GM19238 (cell line): ENCODE measurements around the gene MFN1.
"Not testable (repeated sequence)": the region's sequence is repeated elsewhere in the genome, so short reads cannot be mapped to it uniquely, and the experiment has no call there.

Experiments
- DNase-seq: peaks from one replicate; pipeline ENCODE4 v3.0.0; 2011; ENCODE audit warnings: low spot score; ENCODE audit not compliant: insufficient read length

Gene MFN1

GRCh38 chr3:179347345-179348194, at the start of gene MFN1:
Gene MFN1 (plus strand): TSS chr3:179347709. CDS start chr3:179348852, 1,143 bp downstream.
- DNase-seq, result peak; percentile 82

DNA sequence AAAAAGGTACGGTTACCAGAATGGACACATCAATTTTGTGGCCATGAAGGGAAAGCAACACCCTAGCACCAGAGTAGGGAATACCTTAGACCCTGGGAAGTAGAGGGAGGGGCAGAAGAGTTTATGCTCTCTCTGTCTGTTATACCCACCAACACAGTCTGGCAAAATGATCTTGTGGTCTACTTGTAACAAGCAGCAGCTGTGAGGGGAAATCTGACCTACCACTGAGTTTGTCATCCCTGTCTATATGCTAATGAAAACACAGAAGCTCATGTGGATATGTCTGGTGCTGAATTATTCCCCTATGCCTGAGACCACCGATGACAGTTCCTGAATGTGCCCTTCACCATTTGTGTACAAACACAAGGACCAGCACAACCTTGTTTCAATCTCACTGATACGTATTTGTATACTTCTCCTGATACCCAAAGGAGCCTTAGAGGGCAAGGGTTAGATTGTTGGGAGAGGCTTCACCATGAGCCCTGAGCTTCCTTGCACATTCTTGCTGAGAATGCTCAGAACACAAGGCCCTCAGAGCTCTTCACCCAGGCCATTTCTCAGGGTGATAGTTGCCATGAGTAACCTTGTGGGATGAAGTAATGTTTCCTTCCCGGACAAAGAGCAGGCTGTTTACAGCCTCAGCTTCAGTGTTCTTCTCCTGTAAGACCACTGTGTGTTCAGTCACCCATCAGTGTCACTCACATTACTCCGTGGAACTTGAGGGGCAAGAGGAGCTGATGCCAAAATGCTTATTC, 49.4 kb upstream of the MFN1 start:
- DNase-seq, result no peak

GRCh38 chr3:179299316-179299715, 48.2 kb upstream of the MFN1 start:
- DNase-seq, result no peak

GRCh38 chr3:179299999-179300613, 47.4 kb upstream of the MFN1 start:
- DNase-seq, result no peak

DNA sequence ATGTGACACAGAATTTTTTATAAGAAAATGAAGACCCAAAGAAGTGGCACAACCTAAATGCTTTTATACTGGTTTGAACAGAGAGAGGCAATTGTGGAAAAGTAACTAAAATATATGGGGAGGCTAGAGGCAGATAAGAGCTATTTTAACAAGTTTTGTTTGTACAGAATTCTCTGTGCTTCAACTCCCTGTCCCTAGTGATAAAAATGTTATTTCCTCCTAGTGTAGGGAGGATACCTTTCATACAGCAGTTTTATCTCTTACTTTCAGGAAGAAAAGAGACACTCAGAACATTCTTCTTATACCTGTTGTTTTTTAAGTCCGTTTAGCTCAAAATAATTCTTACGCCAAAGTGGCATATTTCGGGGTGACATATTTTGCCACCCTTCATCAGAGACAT, 45.9 kb upstream of the MFN1 start:
- no peak for DNase-seq

- no peak for DNase-seq
Observed at GRCh38 chr3:179302111-179302510, 45.4 kb upstream of the MFN1 start.

DNA sequence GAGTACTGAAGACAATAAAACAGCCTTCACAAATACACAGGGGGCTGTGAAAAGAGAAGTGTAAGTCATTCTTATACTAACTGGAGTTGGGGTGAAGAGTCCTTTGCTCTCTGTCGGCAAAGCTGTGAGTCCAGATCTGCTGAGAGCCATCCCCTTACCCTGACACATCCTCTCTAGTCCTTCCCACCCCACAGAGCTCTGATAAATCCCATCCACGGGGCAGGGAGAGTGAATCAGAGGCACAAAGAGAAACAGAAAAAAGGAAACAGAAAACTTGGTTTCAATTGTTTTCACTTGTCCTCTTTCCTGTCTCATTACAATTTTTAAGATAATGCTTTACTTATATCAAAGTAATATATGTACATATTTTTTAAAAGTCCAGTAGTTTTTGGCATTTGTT, 42.9 kb upstream of the MFN1 start:
- DNase-seq, result no peak

GRCh38 chr3:179307362-179307761, 40.1 kb upstream of the MFN1 start:
- DNase-seq, result not testable (repeated sequence)

- DNase-seq, result no peak
Observed at GRCh38 chr3:179308001-179308400, 39.5 kb upstream of the MFN1 start.

DNA sequence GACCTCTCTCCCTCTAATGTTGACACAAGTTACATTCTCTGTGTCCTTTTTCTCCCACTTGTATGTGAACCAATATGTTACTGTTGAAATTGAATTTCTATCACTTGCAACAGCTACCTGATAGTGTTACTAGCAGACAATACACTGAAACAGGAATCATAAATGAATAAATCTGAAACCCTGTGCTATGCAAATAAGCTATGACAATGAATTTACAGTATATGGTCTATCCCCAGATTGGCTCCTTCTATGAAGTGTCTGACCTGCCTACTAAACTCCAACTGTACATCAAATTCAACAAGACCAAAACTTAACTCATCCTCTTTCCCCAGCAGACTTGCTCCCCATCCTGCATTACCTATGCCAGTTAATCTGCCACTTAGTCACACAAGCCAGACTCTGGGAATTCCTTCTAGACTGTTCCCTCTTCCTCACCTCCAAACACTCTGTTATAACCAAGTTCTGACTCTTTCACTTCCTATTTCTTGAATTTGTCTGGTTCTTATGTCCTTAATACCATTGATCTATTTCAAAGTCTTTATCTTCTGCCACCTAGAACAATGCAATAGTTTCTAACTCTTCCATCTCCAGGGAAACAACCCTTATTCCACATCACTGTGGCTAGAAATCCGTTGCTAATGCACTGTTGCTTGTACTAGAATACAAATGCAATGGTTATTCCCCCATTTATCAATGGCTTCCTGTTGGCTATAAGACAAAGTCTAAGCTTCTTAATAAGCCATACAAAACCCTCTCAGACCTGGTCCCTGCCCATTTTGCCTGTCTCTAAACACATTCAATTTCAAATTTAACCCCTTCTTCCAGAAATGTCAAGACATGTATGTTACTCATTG, 38.1 kb upstream of the MFN1 start:
- no peak for DNase-seq

- no peak for DNase-seq
Observed at GRCh38 chr3:179318876-179319275, 28.6 kb upstream of the MFN1 start.

DNA sequence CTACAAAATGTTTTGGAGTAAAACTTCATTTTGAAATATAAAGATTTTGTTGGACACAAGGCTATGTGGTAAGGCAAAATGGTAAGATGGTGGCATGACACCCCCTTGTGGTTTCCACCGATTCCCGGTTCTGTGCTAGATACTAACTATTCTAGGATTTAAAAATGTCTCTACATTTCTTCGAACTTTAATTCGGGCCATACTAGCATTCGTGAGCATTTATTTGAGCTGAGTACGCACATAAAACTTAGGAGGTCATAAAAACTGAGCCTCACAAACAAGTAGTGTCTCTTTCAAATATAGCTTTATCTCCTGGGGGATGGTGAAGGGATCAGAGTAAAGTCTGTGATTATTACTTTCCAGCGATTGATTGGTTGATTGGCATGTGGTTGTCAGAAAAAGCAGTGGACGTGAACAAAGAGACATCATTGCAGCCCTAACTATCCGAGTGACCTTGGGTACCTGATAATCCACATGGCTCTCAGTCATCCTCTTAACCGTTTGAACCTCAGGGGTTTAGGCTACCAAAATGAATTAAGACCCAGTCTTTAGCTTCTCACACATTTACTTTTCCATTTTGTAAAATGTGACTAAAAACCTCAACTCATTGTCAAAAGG, 25.7 kb upstream of the MFN1 start:
- DNase-seq, result no peak

- DNase-seq, result peak; percentile 92
Observed at GRCh38 chr3:179322286-179323196, 25.0 kb upstream of the MFN1 start, which contains the start of gene ZNF639. Gene ZNF639 (plus strand): TSS chr3:179323031. CDS start chr3:179328294, 5,263 bp downstream.

GRCh38 chr3:179323197-179324110, 24.1 kb upstream of the MFN1 start:
- DNase-seq, result peak; percentile 46

DNA sequence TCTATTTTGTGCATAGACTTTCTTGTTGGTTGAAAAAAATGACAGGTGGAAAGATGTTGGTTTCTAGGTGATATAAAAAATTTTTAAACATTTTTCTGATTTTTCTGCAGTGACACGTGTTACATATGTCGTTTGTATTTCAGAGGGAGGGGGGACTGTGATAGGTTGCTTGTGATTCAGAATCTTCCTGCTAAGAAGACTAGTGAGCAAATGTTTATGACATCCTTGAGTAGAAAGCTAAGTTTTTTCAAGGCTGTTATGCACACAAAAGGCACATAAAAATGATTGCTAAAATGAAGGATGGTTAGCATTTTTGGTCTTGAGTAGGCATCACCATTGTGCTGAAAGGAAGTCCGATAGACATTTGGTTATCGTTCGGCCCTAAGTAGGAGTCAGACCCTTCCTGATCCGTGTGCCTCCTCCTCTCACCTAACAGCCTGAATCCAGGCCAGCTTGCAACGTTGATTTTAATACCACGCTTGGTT, 23.2 kb upstream of the MFN1 start:
- no peak for DNase-seq

DNA sequence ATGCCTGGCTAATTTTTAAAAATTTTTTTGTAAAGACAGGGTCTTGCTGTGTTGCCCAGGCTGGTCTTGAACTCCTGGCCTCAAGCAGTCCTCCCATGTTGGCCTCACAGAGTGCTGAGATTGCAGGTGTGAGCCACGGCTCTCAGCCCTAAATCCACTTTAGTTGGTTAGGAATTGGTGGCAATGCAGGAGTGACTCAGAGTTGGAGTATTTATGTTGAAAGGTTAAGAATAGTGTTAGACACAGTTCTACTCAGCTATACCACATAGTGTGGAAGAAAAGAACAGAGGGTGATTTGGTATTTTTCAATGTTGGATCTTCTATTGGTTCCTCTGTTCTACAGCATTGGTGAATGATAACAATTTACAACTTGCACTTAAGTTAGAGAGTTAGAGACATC, 17.1 kb upstream of the MFN1 start:
- DNase-seq, result no peak

DNA sequence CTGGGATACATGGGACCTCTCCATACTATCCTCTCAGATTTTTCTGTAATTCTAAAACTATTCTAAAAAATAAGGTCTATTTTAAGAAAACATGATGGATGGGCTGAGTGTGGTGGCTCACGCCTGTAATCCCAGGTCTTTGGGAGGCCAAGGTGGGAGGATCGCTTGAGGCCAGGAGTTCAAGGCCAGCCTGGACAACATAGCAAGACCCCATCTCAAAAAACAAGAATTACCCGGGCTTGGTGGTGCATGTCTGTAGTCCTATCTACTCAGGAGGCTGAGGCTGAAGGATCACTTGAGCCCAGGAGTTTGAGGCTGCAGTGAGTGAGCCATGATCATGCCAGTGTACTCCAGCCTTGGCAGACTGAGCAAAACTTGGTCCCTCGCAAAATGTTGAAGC, 15.3 kb upstream of the MFN1 start:
- DNase-seq, result no peak

DNA sequence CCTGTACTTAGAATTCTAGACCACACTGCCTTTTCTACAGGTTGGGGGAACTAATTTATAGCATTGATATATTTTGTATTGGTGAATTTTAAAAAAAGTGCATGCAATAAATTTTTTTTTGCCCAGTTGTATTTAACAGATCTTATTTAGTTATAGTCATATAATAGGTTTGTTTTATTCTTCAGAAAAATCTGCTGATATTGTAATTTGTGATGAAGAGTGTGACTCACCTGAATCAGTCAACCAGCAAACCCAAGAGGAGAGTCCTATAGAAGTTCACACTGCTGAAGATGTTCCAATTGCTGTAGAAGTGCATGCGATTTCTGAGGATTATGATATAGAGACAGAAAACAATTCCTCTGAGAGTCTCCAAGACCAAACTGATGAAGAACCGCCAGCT, 14.4 kb upstream of the MFN1 start:
- no peak for DNase-seq
